Measurements from ENCODE around the gene TREM1.

- TF ChIP-seq POLR2AphosphoS5 (IDR thresholded peaks at IDR 0.05; ENCODE audit: low read depth) (no peak), CTCF (IDR thresholded peaks at IDR 0.05; ENCODE audit: insufficient read depth, low read length) (no peak), GABPA (IDR thresholded peaks at IDR 0.05; ENCODE audit: low read depth) (no peak), REST (IDR thresholded peaks at IDR 0.05; ENCODE audit: insufficient replicate concordance, low read depth) (no peak), SPI1 (IDR thresholded peaks at IDR 0.05; ENCODE audit: borderline replicate concordance, low read depth) (peak; percentile 91)
These were observed 58.4 kb downstream of the TREM1 start, which contains the start of gene TREML4 for GRCh38 chr6:41228096-41228495.

All from HL-60 (cell line).